Measurements from ENCODE around the gene PLEKHS1. TPM values are rescaled to one million over a fixed set of nuclear protein-coding genes. Genes with fewer than 3 reads are reported as not detected.

The PLEKHS1 gene
- total RNA-seq, 4 donors from 2014 or later = not detected

- Histone ChIP-seq H3K9me3 (no peaks in the 10 kb centered on the region), H3K27ac (no peak overlapping the region), H3K36me3 (no peaks in the 10 kb centered on the region), H3K27me3 (no peaks in the 10 kb centered on the region), H3K4me1 (no peaks in the 10 kb centered on the region), H3K4me3 (no peak overlapping the region)
- TF ChIP-seq CTCF (IDR thresholded peaks at IDR 0.05 in 4 of 5, conservative IDR thresholded peaks at IDR 0.05 in 1 of 5) (no peak), POLR2A (IDR thresholded peaks at IDR 0.05) (no peak)
- intact Hi-C loops (cut with DNase I; ENCODE audit: low total_unique reads) (no loop called here), in situ Hi-C loops (cut with MboI; ENCODE audit: low sequenced_read_pairs in 4 of 4) (no loop called here)
- DNase-seq (no peak), ATAC-seq (no peak)
These were observed 1.7 kb downstream of the PLEKHS1 start for GRCh38 chr10:113753020-113753692.

GRCh38 chr10:113754125-113754524 is 2.6 kb downstream of the PLEKHS1 start:
- no peak overlapping the region for H3K27ac ChIP-seq
- in situ Hi-C loops (cut with MboI; ENCODE audit: low sequenced_read_pairs in 4 of 4) (no loop called here), intact Hi-C loops (cut with DNase I; ENCODE audit: low total_unique reads) (no loop called here)
- no peak overlapping the region for H3K4me3 ChIP-seq
- H3K36me3 ChIP-seq = no peaks in the 10 kb centered on the region
- TF ChIP-seq POLR2A (IDR thresholded peaks at IDR 0.05) (no peak), CTCF (IDR thresholded peaks at IDR 0.05 in 4 of 5, conservative IDR thresholded peaks at IDR 0.05 in 1 of 5) (no peak)
- H3K9me3 ChIP-seq = no peaks in the 10 kb centered on the region
- no peak for DNase-seq
- ATAC-seq = no peak
- H3K27me3 ChIP-seq = no peaks in the 10 kb centered on the region
- no peaks in the 10 kb centered on the region for H3K4me1 ChIP-seq

- Histone ChIP-seq H3K4me3 (no peak overlapping the region), H3K9me3 (no peaks in the 10 kb centered on the region), H3K27me3 (no peaks in the 10 kb centered on the region), H3K4me1 (no peaks in the 10 kb centered on the region), H3K36me3 (no peaks in the 10 kb centered on the region), H3K27ac (no peak overlapping the region)
- ATAC-seq (no peak), DNase-seq (no peak)
- intact Hi-C loops (cut with DNase I; ENCODE audit: low total_unique reads) = no loop called here
- TF ChIP-seq CTCF (IDR thresholded peaks at IDR 0.05 in 4 of 5, conservative IDR thresholded peaks at IDR 0.05 in 1 of 5) = no peak
- no peak for TF ChIP-seq POLR2A (IDR thresholded peaks at IDR 0.05)
- in situ Hi-C loops (cut with MboI; ENCODE audit: low sequenced_read_pairs in 4 of 4) = no loop called here
These were observed 3.3 kb downstream of the PLEKHS1 start for GRCh38 chr10:113754768-113755167.

DNA sequence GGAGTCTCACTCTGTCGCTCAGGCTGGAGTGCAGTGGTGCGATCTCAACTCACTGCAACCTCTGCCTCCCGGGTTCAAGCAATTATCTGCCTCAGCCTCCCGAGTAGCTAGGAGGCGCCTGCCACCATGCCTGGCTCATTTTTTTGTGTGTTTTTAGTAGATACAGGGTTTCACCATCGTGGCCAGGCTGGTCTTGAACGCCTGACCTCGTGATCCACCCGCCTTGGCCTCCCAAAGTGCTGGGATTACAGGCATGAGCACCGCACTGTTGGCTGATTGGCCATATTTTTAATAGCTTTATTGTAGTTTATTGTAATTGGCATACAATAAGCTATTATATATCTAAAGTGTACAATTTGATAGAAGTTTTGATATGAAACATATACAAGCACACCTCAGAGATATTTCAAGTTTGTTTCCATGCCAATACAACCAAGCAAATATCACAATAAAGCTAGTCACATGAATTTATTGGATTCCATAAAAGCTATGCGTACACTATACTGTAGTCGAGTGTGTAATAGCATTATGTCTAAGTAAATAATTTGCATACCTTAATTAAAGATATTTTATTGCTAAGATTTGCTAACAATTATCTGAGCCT is 5.6 kb downstream of the PLEKHS1 start:
- Histone ChIP-seq H3K9me3 (no peaks in the 10 kb centered on the region), H3K27ac (no peak overlapping the region), H3K4me3 (no peak overlapping the region), H3K36me3 (no peaks in the 10 kb centered on the region), H3K4me1 (no peaks in the 10 kb centered on the region), H3K27me3 (no peaks in the 10 kb centered on the region)
- TF ChIP-seq POLR2A (IDR thresholded peaks at IDR 0.05) (no peak), CTCF (IDR thresholded peaks at IDR 0.05 in 4 of 5, conservative IDR thresholded peaks at IDR 0.05 in 1 of 5) (no peak)
- in situ Hi-C loops (cut with MboI; ENCODE audit: low sequenced_read_pairs in 4 of 4) (no loop called here), intact Hi-C loops (cut with DNase I; ENCODE audit: low total_unique reads) (no loop called here)
- ATAC-seq (no peak), DNase-seq (no peak)
